ENCODE data around the gene ADAM17. TPM values are rescaled to one million over a fixed set of nuclear protein-coding genes. Genes with fewer than 3 reads are reported as not detected.

Gene ADAM17
- total and polyA plus RNA-seq, 2 of the 13 experiments (the other 11 are each of a cell fraction or from before 2014, with no cell fraction given) = 6.5 to 33.4 TPM

DNA sequence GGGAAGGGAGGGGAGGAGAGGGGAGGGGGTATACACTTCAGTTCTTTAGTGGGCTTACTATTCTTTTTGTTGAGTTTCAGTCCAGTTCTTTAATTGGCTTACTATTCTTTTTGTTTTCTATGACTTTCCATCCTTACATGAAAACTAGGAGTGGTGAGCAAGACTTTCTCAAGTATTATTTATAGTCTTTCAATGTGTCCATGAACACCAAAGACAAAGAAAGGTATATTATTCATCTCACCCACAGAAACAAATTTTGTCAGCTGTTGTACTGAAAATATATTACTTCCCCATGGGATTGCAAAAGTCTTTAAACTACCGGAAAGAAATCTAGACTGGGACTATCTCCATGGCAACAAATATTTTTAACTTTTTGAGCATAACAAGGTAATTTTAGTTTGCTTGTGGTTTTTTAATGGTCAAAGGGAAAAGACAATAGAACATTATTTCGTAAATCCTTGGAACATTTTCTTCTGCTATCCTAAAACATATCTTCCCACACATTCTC lies 17.6 kb downstream of the ADAM17 start:
- POLR2A ChIA-PET = interaction anchor here (2.0 kb wide), 1 partner anchor 18 kb away, joined by 10 read pairs; the partner anchor contains the start of gene ADAM17
- no peaks in the 10 kb centered on the region for H3K9me3 ChIP-seq (ENCODE audit: low read length)
- BruUV-seq (replicated peaks) = no TSS peak
- intact Hi-C loops (cut with micrococcal nuclease; ENCODE audit: unreplicated experiment) = loop anchor here (5.0 kb wide), 1 partner anchor 46 kb away; no protein-coding TSS in a partner anchor
- DNase-seq (ENCODE audit: low spot score) (no peak), FAIRE-seq (no peak), ATAC-seq (no peak)
- in situ Hi-C loops (cut with HindIII; ENCODE audit: extremely low pct_ligation_motif_present, low pct_unique_long_range_greater_than_20kb) = no loop called here
- no peak overlapping the region for H2AFZ ChIP-seq (ENCODE audit: low read length)
- WGBS (ENCODE audit: low lambda C conversion rate) = 95% methylated on average over 2 of the region's 2 CpGs
- no peak overlapping the region for H3K9ac ChIP-seq (ENCODE audit: insufficient read depth, low read depth, low read length)
- no peak for TF ChIP-seq ZFP36L1 (CRISPR knock-in tag; IDR thresholded peaks at IDR 0.05)
- no peak for TF ChIP-seq KDM6A (CRISPR knock-in tag; IDR thresholded peaks at IDR 0.05; ENCODE audit: low read depth)
- TF ChIP-seq ZBTB20 (CRISPR knock-in tag; IDR thresholded peaks at IDR 0.05; ENCODE audit: borderline replicate concordance, low read depth) = no peak
- peak; percentile 95 for TF ChIP-seq PCBP1 (IDR thresholded peaks at IDR 0.05; ENCODE audit: borderline replicate concordance, low read depth, low read length)
- TF ChIP-seq, protein P1, sequence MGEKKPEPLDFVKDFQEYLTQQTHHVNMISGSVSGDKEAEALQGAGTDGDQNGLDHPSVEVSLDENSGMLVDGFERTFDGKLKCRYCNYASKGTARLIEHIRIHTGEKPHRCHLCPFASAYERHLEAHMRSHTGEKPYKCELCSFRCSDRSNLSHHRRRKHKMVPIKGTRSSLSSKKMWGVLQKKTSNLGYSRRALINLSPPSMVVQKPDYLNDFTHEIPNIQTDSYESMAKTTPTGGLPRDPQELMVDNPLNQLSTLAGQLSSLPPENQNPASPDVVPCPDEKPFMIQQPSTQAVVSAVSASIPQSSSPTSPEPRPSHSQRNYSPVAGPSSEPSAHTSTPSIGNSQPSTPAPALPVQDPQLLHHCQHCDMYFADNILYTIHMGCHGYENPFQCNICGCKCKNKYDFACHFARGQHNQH (CRISPR knock-in tag; IDR thresholded peaks at IDR 0.05) = no peak
- TF ChIP-seq HDAC6 (IDR thresholded peaks at IDR 0.05; ENCODE audit: low read depth, low read length) = no peak
- TF ChIP-seq ZNF605 (CRISPR knock-in tag; IDR thresholded peaks at IDR 0.05) = no peak
- no peak for TF ChIP-seq WIZ (CRISPR knock-in tag; IDR thresholded peaks at IDR 0.05)
- TF ChIP-seq, protein P2, sequence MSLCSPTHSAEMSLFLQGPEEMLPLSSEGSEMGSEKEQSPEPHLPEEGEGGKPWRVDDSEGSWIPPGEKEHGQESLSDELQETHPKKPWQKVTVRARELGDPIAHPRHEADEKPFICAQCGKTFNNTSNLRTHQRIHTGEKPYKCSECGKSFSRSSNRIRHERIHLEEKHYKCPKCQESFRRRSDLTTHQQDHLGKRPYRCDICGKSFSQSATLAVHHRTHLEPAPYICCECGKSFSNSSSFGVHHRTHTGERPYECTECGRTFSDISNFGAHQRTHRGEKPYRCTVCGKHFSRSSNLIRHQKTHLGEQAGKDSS (CRISPR knock-in tag; IDR thresholded peaks at IDR 0.05; ENCODE audit: borderline replicate concordance, low read depth) = no peak
- no peak for TF ChIP-seq ZNF354B (CRISPR knock-in tag; IDR thresholded peaks at IDR 0.05)
- no peak for TF ChIP-seq KDM1A (CRISPR knock-in tag; IDR thresholded peaks at IDR 0.05)
- TF ChIP-seq KLF9 (CRISPR knock-in tag; IDR thresholded peaks at IDR 0.05; ENCODE audit: low read depth) = no peak
- no peak for TF ChIP-seq ZNF136 (CRISPR knock-in tag; IDR thresholded peaks at IDR 0.05; ENCODE audit: low read depth)
- no peak for TF ChIP-seq ZNF232 (CRISPR knock-in tag; IDR thresholded peaks at IDR 0.05; ENCODE audit: borderline replicate concordance)
- no peak for TF ChIP-seq ZNF367 (CRISPR knock-in tag; IDR thresholded peaks at IDR 0.05; ENCODE audit: borderline replicate concordance)
- peak; percentile 99 for TF ChIP-seq HNRNPK (IDR thresholded peaks at IDR 0.05; ENCODE audit: low read depth, low read length, poor library complexity, severe bottlenecking)
- no peak for TF ChIP-seq ZNF713 (CRISPR knock-in tag; IDR thresholded peaks at IDR 0.05)
- no peak for TF ChIP-seq NR2F2 (IDR thresholded peaks at IDR 0.05; ENCODE audit: borderline replicate concordance, low read depth)
- no peak overlapping the region for H3K4me2 ChIP-seq (ENCODE audit: low read depth, low read length)
- CTCF ChIA-PET (ENCODE audit: low intra/inter-chr PET ratio, low total read pairs) = no interaction called here
- H3K4me1 ChIP-seq (ENCODE audit: insufficient read depth, low read length) = peaks cover 17% of the 10 kb centered on the region
- H3K27me3 ChIP-seq (ENCODE audit: control insufficient read depth in 1 of 2, insufficient read depth in 2 of 2, low read length in 2 of 2) = no peaks in the 10 kb centered on the region
- H3K79me2 ChIP-seq (ENCODE audit: insufficient read depth, low read length) = no peaks in the 10 kb centered on the region
- no peak overlapping the region for H3K27ac ChIP-seq (ENCODE audit: extremely low read length, insufficient read depth, low read length)
- H3K36me3 ChIP-seq (replicated peaks in 1 of 2; ENCODE audit: control insufficient read depth in 1 of 2, insufficient read depth in 2 of 2, low read length in 2 of 2) = peaks cover 3 to 28% of the 10 kb centered on the region in 2 experiments; a peak in 4 of 5 replicates
- no peaks in the 10 kb centered on the region for H4K20me1 ChIP-seq (ENCODE audit: insufficient read depth, low read length)
- H3K4me3 ChIP-seq (replicated peaks in 1 of 3; ENCODE audit: insufficient read depth in 1 of 3, low read depth in 2 of 3, low read length in 3 of 3) = no peak overlapping the region
